ENCODE results near the gene EIF2B1. TPM values are rescaled to one million over a fixed set of nuclear protein-coding genes. Genes with fewer than 3 reads are reported as not detected.

The EIF2B1 gene
- total RNA-seq (2022; extraction: Qiagen RNA extraction; ENCODE audit: low read depth) = 30.5 to 40.3 TPM (median 33.0 TPM) in 5 replicates

GRCh38 chr12:123633379-123634141 lies at the start of gene EIF2B1, which contains the start of gene GTF2H3:
EIF2B1 (minus strand) TSS chr12:123633686; CDS start chr12:123633557, 129 bp downstream.
GTF2H3 (plus strand) TSS chr12:123633829; CDS start chr12:123633860, 31 bp downstream.

GRCh38 chr12:123670882-123671728 lies 37.6 kb upstream of the EIF2B1 start, which contains the start of gene TCTN2:
TCTN2 (plus strand) TSS chr12:123671113; CDS start chr12:123671241, 128 bp downstream.

DNA sequence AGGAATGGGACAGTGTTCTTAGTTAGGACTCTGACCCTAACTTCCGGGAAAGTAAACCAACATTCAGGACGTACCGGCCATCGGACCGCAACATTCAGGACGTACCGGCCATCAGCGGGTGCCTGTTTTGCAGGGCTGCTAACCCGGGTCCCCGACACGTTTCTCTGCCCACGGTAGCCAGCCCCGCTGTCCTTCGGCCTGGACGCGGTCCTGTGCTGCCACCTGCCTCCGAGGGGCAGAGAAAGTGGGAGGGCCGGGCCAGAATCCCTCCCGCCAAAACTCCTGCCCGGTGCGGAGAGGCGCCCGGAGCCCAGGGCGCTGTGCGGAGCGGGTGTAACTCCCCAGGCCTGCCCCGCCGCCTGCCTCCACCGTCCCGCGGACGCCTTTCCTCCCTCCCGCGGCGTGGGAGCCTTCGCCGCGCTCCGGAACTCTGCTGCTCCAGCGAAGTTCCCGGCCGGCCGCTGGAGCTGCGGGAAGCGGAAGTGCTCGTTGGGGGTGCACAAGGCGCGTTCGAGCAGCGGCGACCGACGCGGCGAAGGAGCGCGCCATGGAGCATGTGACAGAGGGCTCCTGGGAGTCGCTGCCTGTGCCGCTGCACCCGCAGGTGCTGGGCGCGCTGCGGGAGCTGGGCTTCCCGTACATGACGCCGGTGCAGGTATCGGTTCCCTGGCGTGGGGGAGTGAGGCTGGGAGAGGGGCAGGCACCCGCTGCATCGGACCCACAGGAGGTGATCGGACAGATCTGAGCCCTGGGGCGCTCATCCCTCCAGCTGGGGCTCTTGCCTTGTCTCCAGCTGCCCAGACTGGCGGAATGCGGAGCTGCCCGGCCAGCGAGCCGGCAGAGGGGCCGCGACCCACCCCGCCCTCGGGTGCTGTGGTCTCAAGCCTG lies 31.6 kb downstream of the EIF2B1 start, which contains the start of gene DDX55:
TSS of gene DDX55 (plus strand) at position 498 of the 888 bp plus-strand sequence. CDS start at position 548, 50 bp downstream.

Other genes with a start within 250 kb of the EIF2B1 start
- gene KMT5A, start 249.6 kb downstream of the EIF2B1 start, total RNA-seq (2022; extraction: Qiagen RNA extraction; ENCODE audit: low read depth) = 57.6 to 67.2 TPM (median 60.3 TPM) in 5 replicates
- gene RILPL2, start 197.0 kb downstream of the EIF2B1 start, total RNA-seq (2022; extraction: Qiagen RNA extraction; ENCODE audit: low read depth) = 1.5 to 2.1 TPM (median 1.7 TPM) in 5 replicates
- 18.8 to 23.1 TPM (median 21.0 TPM) in 5 replicates for gene SNRNP35, start 175.5 kb downstream of the EIF2B1 start, total RNA-seq (2022; extraction: Qiagen RNA extraction; ENCODE audit: low read depth)
- 7.4 to 15.6 TPM (median 14.1 TPM) in 5 replicates for gene RILPL1, start 100.0 kb downstream of the EIF2B1 start, total RNA-seq (2022; extraction: Qiagen RNA extraction; ENCODE audit: low read depth)
- 142 to 197 TPM (median 194 TPM) in 5 replicates for gene TMED2, start 49.1 kb downstream of the EIF2B1 start, total RNA-seq (2022; extraction: Qiagen RNA extraction; ENCODE audit: low read depth)
- gene DDX55, start 31.6 kb downstream of the EIF2B1 start, total RNA-seq (2022; extraction: Qiagen RNA extraction; ENCODE audit: low read depth) = 30.7 to 36.3 TPM (median 33.3 TPM) in 5 replicates
- gene GTF2H3, start 143 bp upstream of the EIF2B1 start, total RNA-seq (2022; extraction: Qiagen RNA extraction; ENCODE audit: low read depth) = 17.2 to 38.8 TPM (median 27.2 TPM) in 5 replicates
- gene TCTN2, start 37.4 kb upstream of the EIF2B1 start, total RNA-seq (2022; extraction: Qiagen RNA extraction; ENCODE audit: low read depth) = 11.1 to 14.6 TPM (median 13.6 TPM) in 5 replicates
- gene ATP6V0A2, start 78.7 kb upstream of the EIF2B1 start, total RNA-seq (2022; extraction: Qiagen RNA extraction; ENCODE audit: low read depth) = 16.0 to 26.4 TPM (median 21.3 TPM) in 5 replicates
- 0.06 to 0.15 TPM (median 0.13 TPM) in 5 replicates for gene DNAH10, start 128.6 kb upstream of the EIF2B1 start, total RNA-seq (2022; extraction: Qiagen RNA extraction; ENCODE audit: low read depth)

All from A549 treated with ZK216348 at 1 μM for 4 hours (cell line).